HepG2 (cell line): ENCODE measurements around the gene DZANK1. TPM values are rescaled to one million over a fixed set of nuclear protein-coding genes. Genes with fewer than 3 reads are reported as not detected.

Experiments
- ATAC-seq: fragments of 200-7000 bp; cut with Tn5 transposase; 3 replicates; pipeline ENCODE4 v1.9.1; 2020; ENCODE audit warnings: mild to moderate bottlenecking, moderate library complexity
- BruUV-seq: library from RNA; stranded (reverse); fragments of 400-500 nt; replicated peaks from 2 replicates; lab custom pipeline; 2021; lab: Mats Ljungman, UMichigan
- CTCF ChIA-PET: fragments of 300-600 bp; formaldehyde crosslinking; extraction: SDS; loops from one replicate; lab custom pipeline; 2021; ENCODE audit warnings: low total read pairs, inconsistent platforms, low intra/inter-chr PET ratio; lab: Yijun Ruan, JAX
- POLR2A ChIA-PET: fragments of 350-600 bp; sonication (Branson Sonifier 250); formaldehyde crosslinking; loops from one replicate; lab custom pipeline; 2020; ENCODE audit warnings: antibody characterized with exemption, inconsistent platforms; lab: Yijun Ruan, JAX
- DNase-seq: peaks from one replicate; pipeline ENCODE4 v3.0.0-alpha.2; 2015; ENCODE audit warnings: low spot score
- FAIRE-seq: peaks from 3 replicates; lab custom pipeline; 2011; peaks lifted over from hg19 to GRCh38; lab: Jason Lieb, UNC
- H2AFZ ChIP-seq: one replicate; pipeline ENCODE4 v1.6.1; 2011; ENCODE audit warnings: low read length, inconsistent platforms
- H3K27ac ChIP-seq: fragments of 300-600 bp; 3 replicates; pipeline ENCODE4 v1.8.0; 2011; ENCODE audit warnings: mixed run types, mild to moderate bottlenecking, mixed read lengths, low read length, inconsistent platforms; ENCODE audit not compliant: insufficient read depth; ENCODE audit errors: extremely low read length
- H3K27me3 ChIP-seq, 2 experiments: fragments of 200-600 bp in 1 of 2; 2 replicates in 1 of 2; 3 replicates in 1 of 2; pipeline versions ENCODE4 v1.6.0 to v1.8.0; 2011; ENCODE audit warnings: low read length in 2 of 2, mild to moderate bottlenecking in 2 of 2, moderate library complexity in 2 of 2, inconsistent platforms in 1 of 2; ENCODE audit not compliant: insufficient read depth in 2 of 2, control insufficient read depth in 1 of 2
- H3K36me3 ChIP-seq, 2 experiments: fragments of 200-600 bp in 1 of 2; replicated peaks in 1 of 2; 2 replicates in 1 of 2; 3 replicates in 1 of 2; pipeline versions ENCODE4 v1.5.1 to v1.8.0; 2011; ENCODE audit warnings: low read length in 2 of 2, inconsistent platforms in 1 of 2; ENCODE audit not compliant: insufficient read depth in 2 of 2, control insufficient read depth in 1 of 2
- H3K4me1 ChIP-seq: 2 replicates; pipeline ENCODE4 v1.5.1; 2012; ENCODE audit warnings: low read length, inconsistent platforms; ENCODE audit not compliant: insufficient read depth
- H3K4me2 ChIP-seq: 2 replicates; pipeline ENCODE4 v1.6.0; 2011; ENCODE audit warnings: low read depth, low read length, inconsistent platforms
- H3K4me3 ChIP-seq, 3 experiments: fragments of 200-600 bp in 1 of 3; sonication (generic), shearing (Covaris generic) in 1 of 3; replicated peaks in 1 of 3; 2 replicates each; pipeline ENCODE4 v1.5.1; 2011 to 2016; ENCODE audit warnings: low read length in 3 of 3, inconsistent platforms in 2 of 3, low read depth in 2 of 3, mild to moderate bottlenecking in 2 of 3, control low read depth in 1 of 3, mixed read lengths in 1 of 3; ENCODE audit not compliant: insufficient read depth in 1 of 3
- H3K79me2 ChIP-seq: one replicate; pipeline ENCODE4 v1.6.1; 2011; ENCODE audit warnings: low read length, inconsistent platforms; ENCODE audit not compliant: insufficient read depth
- H3K9ac ChIP-seq: 2 replicates; pipeline ENCODE4 v1.6.0; 2011; ENCODE audit warnings: mild to moderate bottlenecking, low read depth, low read length, inconsistent platforms; ENCODE audit not compliant: insufficient read depth
- H3K9me3 ChIP-seq: 2 replicates; pipeline ENCODE4 v1.5.1; 2012; ENCODE audit warnings: mild to moderate bottlenecking, low read length
- H4K20me1 ChIP-seq: 2 replicates; pipeline ENCODE4 v1.6.0; 2011; ENCODE audit warnings: inconsistent platforms, mild to moderate bottlenecking, low read length, moderate library complexity; ENCODE audit not compliant: insufficient read depth
- ATM ChIP-seq: fragments of 450-650 bp; IDR thresholded peaks from 2 replicates; pipeline ENCODE4 v1.7.1; 2017; ENCODE audit warnings: mild to moderate bottlenecking, borderline replicate concordance
- ETV5 ChIP-seq: IDR thresholded peaks from 2 replicates; pipeline ENCODE4 v1.6.1; 2018; ENCODE audit warnings: missing biosample characterization, missing genetic modification reagents, inconsistent platforms, borderline replicate concordance
- IRX3 ChIP-seq: sonication (generic); formaldehyde crosslinking; IDR thresholded peaks from 2 replicates; pipeline ENCODE4 v1.8.1; 2023; ENCODE audit warnings: mild to moderate bottlenecking, low read depth, missing genetic modification reagents, borderline replicate concordance
- KDM3A ChIP-seq: IDR thresholded peaks from 2 replicates; pipeline ENCODE4 v1.6.1; 2018; ENCODE audit warnings: low read depth, missing compliant biosample characterization
- MTA1 ChIP-seq: sonication (generic); formaldehyde crosslinking; IDR thresholded peaks from 2 replicates; pipeline ENCODE4 v1.4.0; 2020; ENCODE audit warnings: missing genetic modification reagents, mild to moderate bottlenecking, borderline replicate concordance
- NCOA2 ChIP-seq: sonication (generic); formaldehyde crosslinking; IDR thresholded peaks from 2 replicates; pipeline ENCODE4 v1.8.0; 2022; ENCODE audit warnings: inconsistent platforms
- PRPF4 ChIP-seq: fragments of 200-400 bp; formaldehyde crosslinking; IDR thresholded peaks from 2 replicates; pipeline ENCODE4 v1.6.1; 2016; ENCODE audit warnings: low read length, low read depth; ENCODE audit not compliant: poor library complexity, severe bottlenecking
- PTBP1 ChIP-seq: fragments of 200-400 bp; formaldehyde crosslinking; IDR thresholded peaks from 2 replicates; pipeline ENCODE4 v1.6.1; 2018; ENCODE audit warnings: low read length, low read depth; ENCODE audit not compliant: poor library complexity, severe bottlenecking
- SPEN ChIP-seq: sonication (generic); formaldehyde crosslinking; IDR thresholded peaks from 2 replicates; pipeline ENCODE4 v1.5.1; 2020; ENCODE audit warnings: low read depth, mild to moderate bottlenecking, missing genetic modification reagents
- ZNF34 ChIP-seq: sonication (generic); formaldehyde crosslinking; IDR thresholded peaks from 2 replicates; pipeline ENCODE4 v1.4.0; 2020; ENCODE audit warnings: mild to moderate bottlenecking, missing genetic modification reagents, borderline replicate concordance
- ZNF614 ChIP-seq: IDR thresholded peaks from 2 replicates; pipeline ENCODE4 v1.6.1; 2018; ENCODE audit warnings: missing biosample characterization, missing genetic modification reagents, inconsistent platforms, borderline replicate concordance
- ZNF652 ChIP-seq: IDR thresholded peaks from 2 replicates; pipeline ENCODE4 v1.6.1; 2016; ENCODE audit warnings: low read depth, borderline replicate concordance
- ZNF709 ChIP-seq: sonication (generic); formaldehyde crosslinking; IDR thresholded peaks from 2 replicates; pipeline ENCODE4 v1.5.0; 2020; ENCODE audit warnings: mild to moderate bottlenecking, missing genetic modification reagents
- WGBS: methylation state at CpG from one replicate; pipeline ENCODE4 v1.1.6; 2017; ENCODE audit warnings: low lambda C conversion rate; 5-methylcytosine and 5-hydroxymethylcytosine counted together
- in situ Hi-C: cut with HindIII; loops from 2 replicates; pipeline ENCODE4 v1.10.0; 2017; ENCODE audit warnings: low pct_unique_long_range_greater_than_20kb; ENCODE audit not compliant: extremely low pct_ligation_motif_present
- intact Hi-C: fragments of 100-400 bp; cut with micrococcal nuclease; formaldehyde crosslinking; loops from one replicate; pipeline ENCODE4 v1.10.0; 2022; ENCODE audit not compliant: unreplicated experiment
- polyA plus RNA-seq, 8 experiments: library from polyadenylated mRNA; depleted of rRNA in 3 of 8; stranded (reverse) in 7 of 8; unstranded in 1 of 8; fragments of >200 nt; fragmentation: Illumina TruSeq in 4 of 8; extraction: Trizol in 4 of 8; gene quantifications; 2 replicates each; pipeline versions ENCODE4 v1.2.1 to v1.2.3, GENCODE V29; 2011 to 2016; ENCODE audit warnings: low read depth in 4 of 8, missing spikeins in 1 of 8, mixed read lengths in 1 of 8; ENCODE audit not compliant: insufficient read depth in 1 of 8
- total RNA-seq, 5 experiments: library from RNA; depleted of rRNA; stranded (reverse); fragments of >200 nt; fragmentation: Illumina TruSeq; extraction: Trizol; gene quantifications; 2 replicates each; pipeline ENCODE4 v1.2.3, GENCODE V29; 2016; ENCODE audit warnings: low read depth in 1 of 5
- TF ChIP-seq, protein P1 (sequence below): sonication (generic); formaldehyde crosslinking; IDR thresholded peaks from 2 replicates; pipeline ENCODE4 v1.5.0; 2020; ENCODE audit warnings: mild to moderate bottlenecking, missing genetic modification reagents
- TF ChIP-seq, protein P2 (sequence below): sonication (generic); formaldehyde crosslinking; IDR thresholded peaks from 2 replicates; pipeline ENCODE4 v1.4.0; 2020; ENCODE audit warnings: mild to moderate bottlenecking, missing genetic modification reagents

DZANK1 gene
- total and polyA plus RNA-seq, 2 of the 13 experiments (the other 11 are each of a cell fraction or from before 2014, with no cell fraction given): 1.6 to 3.2 TPM

DNA sequence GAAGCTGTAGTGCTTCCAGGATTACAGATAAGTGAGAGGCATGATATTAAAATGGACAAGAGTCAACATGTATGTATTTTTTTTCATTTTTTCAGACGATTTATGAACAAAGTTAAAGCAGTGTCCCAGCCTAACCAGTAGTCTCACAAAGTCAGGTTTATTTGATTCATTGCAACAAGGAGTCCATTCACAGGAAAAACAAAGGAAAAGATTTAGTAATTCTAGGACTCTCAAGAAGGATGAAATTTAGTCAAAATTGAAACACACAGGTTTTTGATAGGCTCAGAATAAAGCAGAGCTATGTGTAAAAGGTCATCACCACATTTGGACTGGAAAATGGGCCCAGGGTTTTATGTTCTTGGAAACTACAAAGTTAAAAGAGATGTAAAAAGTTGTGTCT lies 94.5 kb downstream of the DZANK1 start:
- FAIRE-seq: no peak

DNA sequence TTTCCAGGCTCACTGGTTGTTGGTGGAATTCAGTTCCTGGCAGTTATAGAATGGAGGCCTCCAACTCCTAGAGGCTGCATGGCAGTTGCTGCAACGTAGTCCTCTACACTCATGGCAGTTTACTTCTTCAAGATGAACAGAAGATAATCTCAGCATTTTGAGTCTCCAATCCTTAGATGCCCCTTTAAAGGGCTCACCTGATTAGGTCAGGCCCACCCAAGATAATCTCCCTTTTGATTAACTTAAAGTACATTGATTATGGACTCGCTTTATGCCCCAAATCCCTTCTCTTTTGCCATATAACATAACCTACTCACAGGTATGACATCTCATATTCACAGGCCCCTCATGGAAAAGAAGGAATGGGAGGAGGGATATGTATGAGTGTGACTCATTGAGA lies 102.1 kb downstream of the DZANK1 start:
- no peak overlapping the region for H3K9ac ChIP-seq
- H3K4me3 ChIP-seq: no peak overlapping the region
- WGBS: 3% methylated on average over 2 of the region's 2 CpGs
- in situ Hi-C loops: no loop called here
- no TSS peak for BruUV-seq
- no peak overlapping the region for H3K4me2 ChIP-seq
- ChIA-PET CTCF (no interaction called here), POLR2A (no interaction called here)
- FAIRE-seq (no peak), ATAC-seq (no peak), DNase-seq (no peak)
- H3K27me3 ChIP-seq: no peaks in the 10 kb centered on the region
- no peaks in the 10 kb centered on the region for H3K9me3 ChIP-seq
- intact Hi-C loops: no loop called here
- no peaks in the 10 kb centered on the region for H3K4me1 ChIP-seq
- no peak overlapping the region for H3K27ac ChIP-seq
- no peak overlapping the region for H2AFZ ChIP-seq
- no peaks in the 10 kb centered on the region for H3K79me2 ChIP-seq
- H4K20me1 ChIP-seq: no peaks in the 10 kb centered on the region
- H3K36me3 ChIP-seq: no peaks in the 10 kb centered on the region
- TF ChIP-seq PTBP1: no peak
- no peak for TF ChIP-seq NCOA2 (CRISPR knock-in tag)
- TF ChIP-seq ATM: no peak
- TF ChIP-seq ZNF709 (CRISPR knock-in tag): no peak
- TF ChIP-seq SPEN (CRISPR knock-in tag): no peak
- TF ChIP-seq, protein P1, sequence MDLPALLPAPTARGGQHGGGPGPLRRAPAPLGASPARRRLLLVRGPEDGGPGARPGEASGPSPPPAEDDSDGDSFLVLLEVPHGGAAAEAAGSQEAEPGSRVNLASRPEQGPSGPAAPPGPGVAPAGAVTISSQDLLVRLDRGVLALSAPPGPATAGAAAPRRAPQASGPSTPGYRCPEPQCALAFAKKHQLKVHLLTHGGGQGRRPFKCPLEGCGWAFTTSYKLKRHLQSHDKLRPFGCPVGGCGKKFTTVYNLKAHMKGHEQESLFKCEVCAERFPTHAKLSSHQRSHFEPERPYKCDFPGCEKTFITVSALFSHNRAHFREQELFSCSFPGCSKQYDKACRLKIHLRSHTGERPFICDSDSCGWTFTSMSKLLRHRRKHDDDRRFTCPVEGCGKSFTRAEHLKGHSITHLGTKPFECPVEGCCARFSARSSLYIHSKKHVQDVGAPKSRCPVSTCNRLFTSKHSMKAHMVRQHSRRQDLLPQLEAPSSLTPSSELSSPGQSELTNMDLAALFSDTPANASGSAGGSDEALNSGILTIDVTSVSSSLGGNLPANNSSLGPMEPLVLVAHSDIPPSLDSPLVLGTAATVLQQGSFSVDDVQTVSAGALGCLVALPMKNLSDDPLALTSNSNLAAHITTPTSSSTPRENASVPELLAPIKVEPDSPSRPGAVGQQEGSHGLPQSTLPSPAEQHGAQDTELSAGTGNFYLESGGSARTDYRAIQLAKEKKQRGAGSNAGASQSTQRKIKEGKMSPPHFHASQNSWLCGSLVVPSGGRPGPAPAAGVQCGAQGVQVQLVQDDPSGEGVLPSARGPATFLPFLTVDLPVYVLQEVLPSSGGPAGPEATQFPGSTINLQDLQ (CRISPR knock-in tag): no peak
- TF ChIP-seq ZNF614: no peak
- no peak for TF ChIP-seq PRPF4
- TF ChIP-seq IRX3 (CRISPR knock-in tag): no peak
- TF ChIP-seq MTA1 (CRISPR knock-in tag): no peak
- TF ChIP-seq ZNF652 (CRISPR knock-in tag): no peak

More for the DNA sequence above, 94.5 kb downstream of the DZANK1 start:
- in situ Hi-C loops: no loop called here
- CTCF ChIA-PET: no interaction called here
- no peak overlapping the region for H2AFZ ChIP-seq
- no peak overlapping the region for H3K27ac ChIP-seq
- no peaks in the 10 kb centered on the region for H3K4me1 ChIP-seq
- TF ChIP-seq, protein P2, sequence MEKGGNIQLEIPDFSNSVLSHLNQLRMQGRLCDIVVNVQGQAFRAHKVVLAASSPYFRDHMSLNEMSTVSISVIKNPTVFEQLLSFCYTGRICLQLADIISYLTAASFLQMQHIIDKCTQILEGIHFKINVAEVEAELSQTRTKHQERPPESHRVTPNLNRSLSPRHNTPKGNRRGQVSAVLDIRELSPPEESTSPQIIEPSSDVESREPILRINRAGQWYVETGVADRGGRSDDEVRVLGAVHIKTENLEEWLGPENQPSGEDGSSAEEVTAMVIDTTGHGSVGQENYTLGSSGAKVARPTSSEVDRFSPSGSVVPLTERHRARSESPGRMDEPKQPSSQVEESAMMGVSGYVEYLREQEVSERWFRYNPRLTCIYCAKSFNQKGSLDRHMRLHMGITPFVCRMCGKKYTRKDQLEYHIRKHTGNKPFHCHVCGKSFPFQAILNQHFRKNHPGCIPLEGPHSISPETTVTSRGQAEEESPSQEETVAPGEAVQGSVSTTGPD (CRISPR knock-in tag): no peak
- TF ChIP-seq ZNF34 (no peak), ETV5 (CRISPR knock-in tag) (no peak), KDM3A (CRISPR knock-in tag) (no peak)
- 3% methylated on average over 1 of the region's 1 CpG for WGBS
- H3K9me3 ChIP-seq: no peaks in the 10 kb centered on the region
- POLR2A ChIA-PET: interaction anchor here (1.2 kb wide), 1 partner anchor 17 kb away, joined by 3 read pairs; no protein-coding TSS in a partner anchor
- no peak for DNase-seq
- no peaks in the 10 kb centered on the region for H3K79me2 ChIP-seq
- no peak overlapping the region for H3K4me3 ChIP-seq
- BruUV-seq: no TSS peak
- H3K4me2 ChIP-seq: no peak overlapping the region
- intact Hi-C loops: no loop called here
- no peaks in the 10 kb centered on the region for H4K20me1 ChIP-seq
- peaks cover 0 to 2% of the 10 kb centered on the region in 2 experiments; a peak in 2 of 5 replicates for H3K27me3 ChIP-seq
- H3K36me3 ChIP-seq: no peaks in the 10 kb centered on the region
- no peak for ATAC-seq
- H3K9ac ChIP-seq: no peak overlapping the region
